HG02610 (cell line): Measurements from ENCODE around the gene MS4A6E.
"Not testable (repeated sequence)": the region's sequence is repeated elsewhere in the genome, so short reads cannot be mapped to it uniquely, and the experiment has no call there.

ENCODE experiments used
- ATAC-seq: cut with Tn5 transposase; IDR thresholded peaks from one replicate; pipeline ENCODE4 v1.9.1; 2021; ENCODE audit warnings: mild to moderate bottlenecking, moderate library complexity; ENCODE audit not compliant: unreplicated experiment

MS4A6E gene

GRCh38 chr11:60334005-60334620 lies 7.1 kb downstream of the MS4A6E start:
- ATAC-seq: peak; percentile 52

GRCh38 chr11:60336767-60337391 lies 9.8 kb downstream of the MS4A6E start:
- no peak for ATAC-seq

DNA sequence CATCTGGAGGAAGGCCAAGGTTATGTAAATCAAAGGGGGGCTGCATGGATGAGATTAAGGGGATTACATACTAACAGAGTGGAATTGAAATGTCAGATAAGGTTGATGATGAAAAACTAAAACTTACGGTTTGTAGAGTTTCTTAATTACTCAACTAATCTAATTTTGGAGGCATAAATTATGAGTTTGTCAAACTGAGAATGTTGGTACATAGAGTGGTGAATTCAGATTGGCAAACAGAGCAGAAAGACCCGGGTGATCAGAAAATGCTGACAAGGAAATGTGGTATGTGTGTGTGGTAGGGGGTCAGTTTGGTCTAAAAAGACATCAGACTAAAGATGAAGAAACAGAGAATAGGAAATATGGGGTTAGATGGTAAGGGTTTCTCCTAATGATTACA lies 11.0 kb downstream of the MS4A6E start:
- ATAC-seq: peak; percentile 51

GRCh38 chr11:60339356-60339755 lies 12.3 kb downstream of the MS4A6E start:
- ATAC-seq: no peak

GRCh38 chr11:60343094-60343704 lies 16.1 kb downstream of the MS4A6E start:
- ATAC-seq: no peak

GRCh38 chr11:60344146-60344545 lies 17.1 kb downstream of the MS4A6E start:
- ATAC-seq: no peak

DNA sequence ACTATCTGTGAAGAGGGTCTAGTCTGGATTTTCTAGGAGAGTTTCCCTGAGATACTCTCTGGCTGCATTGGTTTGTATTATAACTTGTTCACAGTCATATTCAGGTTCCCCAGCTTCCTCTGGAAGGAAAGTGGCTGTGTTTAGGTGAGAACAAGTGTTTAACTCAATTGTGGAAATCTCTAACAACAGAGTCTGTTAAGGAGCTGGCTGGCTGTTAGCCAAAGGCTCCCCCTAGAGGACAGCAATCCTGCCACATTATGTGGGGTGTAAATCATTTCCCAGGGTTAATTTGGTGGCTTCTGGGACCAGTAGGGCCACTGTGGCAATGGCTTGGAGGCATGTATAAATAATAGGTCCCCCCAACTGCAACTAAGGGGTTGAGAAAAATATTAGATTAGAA lies 18.4 kb downstream of the MS4A6E start:
- ATAC-seq: peak; percentile 41

DNA sequence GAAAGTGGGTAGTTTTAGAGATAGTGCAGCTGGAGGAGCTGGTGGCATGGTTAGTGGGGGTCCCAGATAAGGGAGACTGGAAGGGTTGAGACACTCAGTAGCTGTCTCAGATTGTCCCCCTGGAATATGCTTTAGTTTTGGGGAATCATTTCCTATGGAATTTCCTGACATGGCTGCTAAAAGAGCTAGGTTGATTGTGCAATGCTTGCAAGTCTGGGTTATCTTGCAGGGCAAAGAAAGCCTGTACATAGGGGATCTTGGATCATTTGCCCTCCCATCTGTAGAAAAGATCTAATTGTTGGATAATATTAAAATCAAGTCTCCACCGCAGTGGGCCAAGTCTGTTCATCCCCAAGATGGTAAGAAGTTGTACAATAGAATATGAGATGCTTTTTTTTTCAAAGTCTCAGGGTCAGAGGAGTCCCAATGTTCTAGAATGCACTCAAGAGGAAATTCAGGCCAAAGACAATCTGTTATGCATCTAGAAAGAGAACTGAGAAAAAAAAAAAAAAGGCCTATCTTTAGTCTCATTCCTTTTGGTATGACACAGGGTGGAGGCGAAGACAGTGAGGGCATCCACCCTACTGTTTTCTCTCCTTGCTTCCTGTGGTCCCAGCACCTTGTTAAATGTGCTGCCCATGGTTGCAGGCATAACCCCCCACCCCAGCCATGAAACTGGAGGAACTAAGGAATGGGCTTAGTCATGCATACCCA lies 20.2 kb downstream of the MS4A6E start:
- ATAC-seq: no peak

- no peak for ATAC-seq
Measured at GRCh38 chr11:60348116-60348515, 21.1 kb downstream of the MS4A6E start.

DNA sequence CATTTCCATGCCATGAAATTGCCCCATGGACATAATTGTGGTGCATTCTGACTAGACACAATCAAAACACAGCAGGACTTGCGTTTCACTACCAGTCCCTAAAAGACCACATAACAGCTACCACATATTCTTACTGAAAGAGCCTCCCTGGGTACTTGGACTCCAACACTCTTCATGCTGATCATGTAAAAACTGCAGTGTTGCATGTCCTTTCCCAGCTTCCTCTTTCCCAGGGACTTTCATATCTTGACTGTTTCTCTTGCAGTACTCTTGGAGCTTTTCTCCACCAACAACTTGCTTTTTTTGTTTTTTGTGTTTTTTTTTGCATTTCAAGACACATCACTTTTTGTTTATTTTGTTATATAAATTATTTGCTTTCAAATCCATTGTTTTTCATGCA lies 22.9 kb downstream of the MS4A6E start:
- no peak for ATAC-seq

DNA sequence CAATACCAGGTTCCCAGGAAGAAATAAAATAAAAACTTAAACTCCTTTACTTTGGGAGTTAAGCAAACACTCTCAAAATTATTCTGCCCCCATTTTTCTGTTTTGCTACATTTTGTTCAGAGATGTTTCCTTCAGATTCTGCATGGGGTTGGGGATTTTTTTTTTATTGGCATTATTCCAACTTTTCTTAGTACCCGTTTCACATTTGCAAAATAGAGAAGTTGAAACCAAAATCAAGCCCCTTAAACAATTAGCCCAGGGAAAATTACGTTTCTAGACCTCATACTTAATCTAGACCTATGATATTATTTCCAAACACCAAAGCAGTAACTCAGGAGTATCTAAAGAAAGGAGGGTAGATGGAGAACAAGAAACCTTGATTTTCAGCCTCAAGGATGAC lies 30.7 kb downstream of the MS4A6E start:
- no peak for ATAC-seq

DNA sequence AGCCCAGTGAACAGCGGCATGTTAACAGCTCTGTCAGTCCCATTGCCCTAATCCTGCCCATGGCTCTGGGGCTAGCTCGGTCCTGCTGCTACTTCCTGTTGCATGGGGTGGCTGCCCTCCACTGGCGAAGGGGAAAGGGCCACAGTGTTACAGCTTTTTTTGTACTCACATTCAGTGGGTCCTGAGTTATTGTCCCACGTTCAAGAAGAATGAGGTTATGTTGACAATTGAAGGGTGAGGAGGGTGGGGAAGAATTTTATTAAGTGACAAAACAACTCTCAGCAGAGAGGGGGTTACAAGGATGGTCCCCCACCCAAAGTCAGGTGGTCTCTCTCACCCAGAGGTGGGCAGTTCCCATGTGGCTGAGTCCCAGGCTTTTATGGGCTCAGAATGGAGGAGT lies 33.6 kb downstream of the MS4A6E start:
- no peak for ATAC-seq

DNA sequence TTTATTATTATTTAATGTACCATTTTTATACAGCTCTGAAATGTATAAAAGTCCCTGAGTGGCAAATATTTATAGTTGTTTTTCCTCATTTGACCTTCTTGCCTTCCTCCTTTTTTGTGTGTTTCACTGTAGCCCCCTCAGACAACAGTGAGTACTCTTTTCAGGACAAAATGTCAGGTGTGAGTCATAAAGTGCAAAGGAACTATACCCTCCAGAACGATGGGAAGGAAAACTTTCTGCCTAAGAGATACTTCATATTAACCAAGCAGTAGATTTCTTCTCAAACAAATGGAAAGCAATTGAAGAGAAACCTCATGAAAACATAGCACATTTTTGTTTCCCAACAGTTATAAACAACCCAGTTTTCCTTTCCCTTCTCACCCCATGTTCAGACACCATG lies 35.2 kb downstream of the MS4A6E start:
- ATAC-seq: no peak

DNA sequence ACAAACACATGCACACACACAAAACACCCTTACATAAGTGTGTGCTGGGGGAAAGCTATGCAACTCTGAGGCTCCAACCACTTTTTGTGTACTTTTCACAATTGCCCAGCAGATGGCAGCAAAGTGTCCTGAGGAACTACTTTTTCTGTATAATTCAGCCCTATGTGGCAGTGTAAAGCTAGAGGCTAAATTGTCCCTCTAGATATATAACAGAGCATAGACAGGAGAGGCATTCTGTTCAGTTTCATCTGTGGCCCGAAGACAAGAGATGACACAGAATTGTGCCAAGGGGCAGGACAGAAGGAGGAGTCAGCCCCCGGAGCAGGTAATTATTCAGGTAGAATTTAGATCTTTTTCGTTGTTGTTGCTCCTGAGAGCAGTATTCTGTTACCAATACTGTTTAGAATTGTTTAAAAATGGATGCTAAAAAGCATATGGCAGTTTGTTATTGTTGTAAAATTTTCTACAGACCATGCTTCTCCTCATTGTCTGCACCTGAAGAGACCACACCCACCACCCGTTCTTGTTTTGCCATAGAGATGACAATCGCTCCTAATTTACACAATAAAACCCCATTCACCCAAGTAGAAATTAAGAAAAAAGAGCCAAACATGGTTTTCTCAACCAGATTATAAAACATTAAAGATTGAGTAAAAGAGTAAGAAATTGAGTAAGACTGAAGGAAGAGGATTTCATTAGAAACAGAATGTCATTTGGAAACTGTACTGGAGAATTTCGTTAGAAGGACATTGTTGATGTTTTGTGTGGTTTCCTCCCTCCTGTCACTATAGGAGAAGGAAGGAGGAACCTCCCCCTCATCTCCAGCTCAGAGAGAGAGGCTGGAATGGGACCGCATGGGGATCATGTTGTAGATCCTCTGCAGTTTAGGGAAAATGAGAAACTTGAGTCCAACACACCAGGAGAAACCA lies 36.8 kb downstream of the MS4A6E start:
- ATAC-seq: peak; percentile 39

- not testable (repeated sequence) for ATAC-seq
Measured at GRCh38 chr11:60366262-60366904, 39.3 kb downstream of the MS4A6E start.

DNA sequence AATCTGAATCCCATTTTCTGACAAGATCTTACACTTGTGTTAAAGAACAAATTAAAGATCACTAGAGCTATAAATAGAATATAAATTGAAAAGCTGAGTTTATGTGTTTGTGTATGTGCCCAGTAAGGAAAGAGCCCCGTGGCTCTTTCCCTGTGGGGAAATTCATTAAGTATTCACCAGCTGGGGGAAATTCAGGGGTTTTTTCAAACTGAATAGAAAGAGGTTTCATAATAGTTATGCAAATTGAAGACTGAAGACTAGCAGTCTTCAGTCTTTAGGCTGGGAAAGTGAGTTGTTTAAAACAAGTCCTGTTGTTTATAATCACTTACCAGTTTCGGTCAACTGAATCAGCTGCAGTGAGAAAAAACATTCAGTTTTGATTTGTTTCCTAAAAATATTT lies 40.0 kb downstream of the MS4A6E start:
- ATAC-seq: peak; percentile 78

- ATAC-seq: no peak
Measured at GRCh38 chr11:60367896-60368295, 40.8 kb downstream of the MS4A6E start.

- ATAC-seq: no peak
Measured at GRCh38 chr11:60370252-60370810, 43.3 kb downstream of the MS4A6E start.

- ATAC-seq: no peak
Measured at GRCh38 chr11:60370811-60371298, 43.8 kb downstream of the MS4A6E start.

- ATAC-seq: no peak
Measured at GRCh38 chr11:60371386-60371785, 44.3 kb downstream of the MS4A6E start.
